HTR-8/SVneo (cell line): Measurements from ENCODE around the gene CHGA.

Experiments
- DNase-seq: peaks from one replicate; pipeline ENCODE4 v3.0.0; 2011; ENCODE audit warnings: low spot score, mixed read lengths; ENCODE audit not compliant: insufficient read length
- FAIRE-seq: peaks from 2 replicates; lab custom pipeline; 2011; peaks lifted over from hg19 to GRCh38; lab: Jason Lieb, UNC

The CHGA gene

GRCh38 chr14:92922883-92923743 lies at the start of gene CHGA:
Gene CHGA (plus strand): TSS chr14:92923150. CDS start chr14:92923360, 210 bp downstream.
- DNase-seq (peak; percentile 59), FAIRE-seq (no peak)

GRCh38 chr14:92874962-92875661 lies 47.8 kb upstream of the CHGA start:
- no peak for DNase-seq
- no peak for FAIRE-seq

- DNase-seq = no peak
- FAIRE-seq = no peak
Observed at GRCh38 chr14:92877757-92878431, 45.1 kb upstream of the CHGA start.

GRCh38 chr14:92880351-92880750 lies 42.6 kb upstream of the CHGA start:
- no peak for DNase-seq
- no peak for FAIRE-seq

GRCh38 chr14:92880851-92881250 lies 42.1 kb upstream of the CHGA start:
- peak; percentile 40 for DNase-seq
- no peak for FAIRE-seq

DNA sequence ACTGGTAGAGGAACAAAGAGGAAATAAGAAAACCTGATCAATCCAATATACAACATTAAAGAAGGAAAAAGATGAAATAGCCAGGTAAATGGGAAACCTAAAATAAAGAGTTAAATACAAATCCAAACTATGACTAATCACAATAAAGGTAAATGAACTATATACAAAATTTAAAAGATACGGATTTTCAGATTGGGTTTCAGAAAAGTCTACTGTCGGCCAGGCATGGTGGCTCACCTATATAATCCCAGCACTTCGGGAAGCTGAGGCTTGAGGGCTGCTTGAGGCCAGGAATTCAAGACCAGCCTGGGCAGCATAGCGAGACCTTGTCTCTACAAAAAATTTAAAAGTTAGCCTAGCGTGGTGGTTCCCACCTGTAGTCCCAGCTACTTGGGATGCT lies 39.9 kb upstream of the CHGA start:
- FAIRE-seq = no peak
- no peak for DNase-seq

GRCh38 chr14:92884410-92884809 lies 38.5 kb upstream of the CHGA start:
- no peak for FAIRE-seq
- DNase-seq = no peak

GRCh38 chr14:92885279-92886061 lies 37.5 kb upstream of the CHGA start:
- FAIRE-seq (no peak), DNase-seq (no peak)

DNA sequence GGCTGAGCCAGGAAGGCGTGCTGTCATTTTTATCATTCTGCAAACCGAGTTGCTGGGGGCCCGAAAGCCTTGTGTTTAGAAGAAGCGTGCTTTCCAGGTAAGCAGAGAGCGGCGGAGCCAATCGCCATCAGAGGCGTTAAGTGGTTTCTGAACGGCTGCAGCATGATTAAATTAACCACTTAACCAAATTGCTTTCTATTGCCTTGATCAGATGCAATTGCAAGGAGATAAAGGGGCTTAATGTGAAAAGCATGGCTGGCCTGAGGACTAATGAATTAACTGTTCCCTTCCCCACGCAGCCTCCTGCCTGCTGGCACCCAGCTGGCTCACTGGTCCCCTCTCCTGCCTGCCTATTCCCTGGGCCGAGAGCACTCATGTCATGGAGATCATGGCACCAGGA lies 36.6 kb upstream of the CHGA start:
- DNase-seq (no peak), FAIRE-seq (no peak)

- FAIRE-seq = peak; percentile 40
- no peak for DNase-seq
Observed at GRCh38 chr14:92887157-92887556, 35.8 kb upstream of the CHGA start.

DNA sequence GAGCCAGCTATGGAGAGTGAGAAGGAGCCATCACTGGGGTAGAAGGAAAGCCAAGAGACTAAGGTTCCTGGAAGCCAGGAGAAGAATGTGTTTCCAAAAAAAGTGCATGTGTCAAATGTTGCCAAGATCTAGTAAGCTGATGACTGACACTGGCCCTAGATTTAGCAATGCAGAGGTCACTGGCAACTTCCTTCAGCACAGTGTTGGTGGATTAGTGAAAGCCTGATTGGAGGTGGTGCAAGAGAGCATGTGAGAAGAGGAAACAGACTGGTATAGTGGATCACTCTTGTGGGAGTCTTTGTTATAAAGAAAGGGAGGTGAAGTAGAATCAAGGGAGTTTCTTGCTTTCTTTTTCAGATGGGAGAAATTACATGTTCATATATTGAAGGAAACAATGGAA lies 34.1 kb upstream of the CHGA start:
- no peak for DNase-seq
- no peak for FAIRE-seq

DNA sequence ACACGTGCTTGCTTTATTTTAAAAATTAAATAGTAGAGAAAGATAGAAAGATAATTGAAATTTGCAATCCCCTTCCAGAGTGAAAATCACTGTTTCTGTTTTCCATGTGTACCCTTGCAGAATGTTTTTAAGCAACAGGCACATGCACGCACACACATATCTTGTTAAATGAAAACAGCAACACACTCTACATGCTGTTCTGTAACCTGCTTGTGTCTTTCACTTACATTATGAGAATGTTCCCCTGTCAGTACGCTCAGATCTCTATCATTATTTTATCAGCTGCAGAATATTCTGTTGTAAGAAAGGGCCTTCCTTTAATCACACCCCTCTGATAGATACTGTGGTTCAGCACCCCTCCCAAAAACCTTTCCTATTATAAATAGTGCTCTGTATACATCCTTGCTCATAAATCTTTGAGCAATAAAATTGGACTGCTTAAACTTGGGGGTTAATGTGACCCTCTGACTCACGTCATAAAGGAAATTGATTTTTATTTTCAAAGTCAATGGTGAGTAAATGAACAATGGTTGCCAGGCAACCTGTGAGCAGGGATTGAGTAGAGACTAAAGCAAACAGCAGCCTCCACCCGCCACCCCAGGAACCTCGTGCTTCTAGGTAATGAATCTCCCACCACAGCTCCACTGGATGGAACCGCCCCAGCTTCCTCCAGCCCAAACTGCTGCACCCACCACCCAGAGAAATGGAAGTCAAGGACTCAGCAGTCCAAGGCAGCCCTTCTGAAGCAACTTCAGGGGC lies 31.9 kb upstream of the CHGA start:
- FAIRE-seq (no peak), DNase-seq (no peak)

DNA sequence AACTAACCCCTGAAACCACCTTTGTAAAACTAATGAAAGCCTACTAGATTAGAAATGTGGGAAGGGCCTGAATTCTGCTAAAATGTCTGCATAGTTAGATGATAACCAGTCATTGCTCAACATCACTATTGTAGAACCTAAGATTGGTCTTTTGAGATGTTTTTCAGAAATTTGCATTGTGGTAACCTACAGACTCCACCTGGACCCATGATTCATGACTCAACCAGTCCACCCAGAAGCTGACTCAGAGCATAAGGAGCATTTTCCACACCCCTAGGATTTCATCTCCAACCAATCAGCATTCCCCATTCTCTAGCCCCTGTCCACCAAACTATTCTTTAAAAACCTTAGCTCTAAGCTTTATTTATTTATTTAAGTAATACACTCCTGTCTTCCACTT lies 30.4 kb upstream of the CHGA start:
- FAIRE-seq (no peak), DNase-seq (no peak)

DNA sequence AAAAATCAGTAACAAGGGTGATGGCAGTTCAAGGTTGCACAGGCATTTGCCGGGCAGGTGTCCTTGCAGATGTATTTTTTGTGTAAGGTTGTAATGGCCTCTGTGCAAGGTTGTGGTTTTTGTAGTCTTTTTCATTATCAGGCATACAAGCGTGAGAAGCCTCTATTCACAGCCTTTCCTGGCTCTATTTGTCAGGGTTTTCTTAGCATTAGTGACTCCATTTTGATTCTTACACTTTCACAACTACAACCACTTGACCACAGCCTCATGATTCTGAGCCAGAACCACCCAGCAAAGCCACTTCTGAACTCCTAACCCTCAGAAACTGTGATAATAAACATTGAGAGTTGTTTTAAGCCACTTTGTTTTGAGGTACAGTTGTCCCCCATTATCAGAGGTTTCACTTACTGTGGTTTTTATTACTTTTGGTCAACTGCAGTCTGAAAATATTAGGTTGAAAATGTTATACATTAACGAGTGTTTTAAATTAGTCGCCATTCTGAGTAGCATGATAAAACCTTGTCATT lies 27.5 kb upstream of the CHGA start:
- FAIRE-seq (no peak), DNase-seq (no peak)

DNA sequence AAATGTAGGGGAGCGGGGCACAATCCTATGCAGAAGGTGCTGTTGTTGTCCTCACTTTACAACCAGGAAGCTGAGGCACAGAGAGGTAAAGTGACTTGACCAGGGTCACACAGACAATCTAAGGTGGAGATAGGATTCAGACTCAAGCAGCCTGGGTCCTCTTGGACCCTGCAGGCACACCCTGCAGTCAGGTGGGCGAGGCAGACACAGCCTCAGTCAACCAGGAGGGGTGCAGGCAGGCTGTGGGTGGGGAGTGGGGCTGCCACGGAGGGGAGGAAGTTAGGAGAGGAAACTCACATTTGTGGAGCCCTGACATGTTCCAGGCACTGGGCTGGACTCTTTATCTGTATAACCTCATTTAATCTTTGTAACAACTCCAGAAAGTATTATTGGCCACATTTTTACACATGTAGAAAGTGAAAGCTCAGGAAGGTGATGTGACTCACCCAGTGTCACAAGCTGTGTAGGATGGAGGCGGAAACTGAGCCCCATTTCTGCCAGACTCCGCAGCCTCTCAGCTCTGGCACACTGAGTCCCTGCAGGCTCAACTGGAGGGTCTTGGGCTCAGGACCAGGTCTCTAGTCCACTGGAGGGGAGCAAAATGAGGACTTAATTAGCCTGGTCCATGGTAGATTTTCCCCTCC lies 24.9 kb upstream of the CHGA start:
- FAIRE-seq (no peak), DNase-seq (no peak)

- DNase-seq (no peak), FAIRE-seq (no peak)
Observed at GRCh38 chr14:92898566-92899131, 24.3 kb upstream of the CHGA start.

- DNase-seq (no peak), FAIRE-seq (no peak)
Observed at GRCh38 chr14:92900660-92901059, 22.3 kb upstream of the CHGA start.

- DNase-seq (no peak), FAIRE-seq (no peak)
Observed at GRCh38 chr14:92902191-92902590, 20.8 kb upstream of the CHGA start.

- DNase-seq = no peak
- no peak for FAIRE-seq
Observed at GRCh38 chr14:92902726-92903125, 20.2 kb upstream of the CHGA start.
